GM21529 (cell line): ENCODE data around the gene CHCHD6.

ENCODE experiments used
- ATAC-seq: cut with Tn5 transposase; IDR thresholded peaks from one replicate; pipeline ENCODE4 v1.9.1; 2021; ENCODE audit not compliant: unreplicated experiment

CHCHD6 gene

GRCh38 chr3:126737527-126737926 lies 33.5 kb downstream of the CHCHD6 start:
- ATAC-seq: no peak

- no peak for ATAC-seq
Measured at GRCh38 chr3:126742057-126742456, 38.0 kb downstream of the CHCHD6 start.

GRCh38 chr3:126743350-126743749 lies 39.3 kb downstream of the CHCHD6 start:
- no peak for ATAC-seq

- ATAC-seq: no peak
Measured at GRCh38 chr3:126743781-126744180, 39.7 kb downstream of the CHCHD6 start.

GRCh38 chr3:126745760-126746394 lies 41.8 kb downstream of the CHCHD6 start:
- ATAC-seq: no peak

- no peak for ATAC-seq
Measured at GRCh38 chr3:126746395-126747177, 42.5 kb downstream of the CHCHD6 start.

GRCh38 chr3:126747768-126748167 lies 43.7 kb downstream of the CHCHD6 start:
- no peak for ATAC-seq

- no peak for ATAC-seq
Measured at GRCh38 chr3:126748701-126749546, 44.9 kb downstream of the CHCHD6 start.

- ATAC-seq: no peak
Measured at GRCh38 chr3:126749547-126749875, 45.5 kb downstream of the CHCHD6 start.

- no peak for ATAC-seq
Measured at GRCh38 chr3:126749931-126750755, 46.1 kb downstream of the CHCHD6 start.

- ATAC-seq: no peak
Measured at GRCh38 chr3:126750756-126751121, 46.7 kb downstream of the CHCHD6 start.

- ATAC-seq: no peak
Measured at GRCh38 chr3:126751611-126752302, 47.7 kb downstream of the CHCHD6 start.

- peak; percentile 76 for ATAC-seq
Measured at GRCh38 chr3:126752303-126753190, 48.5 kb downstream of the CHCHD6 start.

- no peak for ATAC-seq
Measured at GRCh38 chr3:126753191-126754160, 49.4 kb downstream of the CHCHD6 start.

- no peak for ATAC-seq
Measured at GRCh38 chr3:126755866-126756265, 51.8 kb downstream of the CHCHD6 start.

GRCh38 chr3:126758026-126758425 lies 54.0 kb downstream of the CHCHD6 start:
- no peak for ATAC-seq

- ATAC-seq: no peak
Measured at GRCh38 chr3:126758882-126759281, 54.8 kb downstream of the CHCHD6 start.

- no peak for ATAC-seq
Measured at GRCh38 chr3:126760541-126760940, 56.5 kb downstream of the CHCHD6 start.
